ENCODE data around the gene LMAN1.

Gene LMAN1

GRCh38 chr18:59353079-59353680, 5.9 kb downstream of the LMAN1 start:
- H3K36me3 ChIP-seq = peaks cover 71 to 92% (median 80%) of the 10 kb centered on the region in 11 experiments
- no peak overlapping the region for H3K27ac ChIP-seq
- no peaks in the 10 kb centered on the region for H3K27me3 ChIP-seq
- no peak overlapping the region for H3K4me3 ChIP-seq
- H3K4me1 ChIP-seq = peaks cover 13 to 27% (median 18%) of the 10 kb centered on the region in 10 experiments; a peak in 19 of 20 replicates
- no peak overlapping the region for H3K4me2 ChIP-seq
- H4K20me1 ChIP-seq = peaks cover 3 to 34% (median 16%) of the 10 kb centered on the region in 11 experiments; a peak in 14 of 22 replicates
- H3K9me3 ChIP-seq (replicated peaks in 1 of 11) = no peaks in the 10 kb centered on the region
- no peak for TF ChIP-seq Cebpa-rat (IDR thresholded peaks at IDR 0.05)
- no peak overlapping the region for H3K9ac ChIP-seq

GRCh38 chr18:59352250-59352855, 6.7 kb downstream of the LMAN1 start:
- H3K4me2 ChIP-seq = peak overlapping the region in 3 of 11 experiments; percentile 21 to 27 (median 27); a peak in 3 of 22 replicates
- H3K4me1 ChIP-seq = peaks cover 6 to 19% (median 10%) of the 10 kb centered on the region in 10 experiments; a peak in 19 of 20 replicates
- peaks cover 3 to 26% (median 13%) of the 10 kb centered on the region in 11 experiments; a peak in 14 of 22 replicates for H4K20me1 ChIP-seq
- no peak overlapping the region for H3K4me3 ChIP-seq
- H3K9me3 ChIP-seq (replicated peaks in 1 of 11) = no peaks in the 10 kb centered on the region
- no peaks in the 10 kb centered on the region for H3K27me3 ChIP-seq
- no peak overlapping the region for H3K9ac ChIP-seq
- no peak for TF ChIP-seq Cebpa-rat (IDR thresholded peaks at IDR 0.05)
- no peak overlapping the region for H3K27ac ChIP-seq
- H3K36me3 ChIP-seq = peaks cover 79 to 100% (median 88%) of the 10 kb centered on the region in 11 experiments

GRCh38 chr18:59345556-59345955, 13.5 kb downstream of the LMAN1 start:
- Histone ChIP-seq H3K4me1 (no peaks in the 10 kb centered on the region), H4K20me1 (peaks cover 0 to 20% (median 0%) of the 10 kb centered on the region in 11 experiments; a peak in 2 of 22 replicates), H3K9ac (no peak overlapping the region), H3K27me3 (no peaks in the 10 kb centered on the region), H3K9me3 (replicated peaks in 1 of 11) (peaks cover 12 to 54% (median 41%) of the 10 kb centered on the region in 11 experiments), H3K4me2 (no peak overlapping the region), H3K27ac (no peak overlapping the region), H3K4me3 (no peak overlapping the region), H3K36me3 (peaks cover 98 to 100% (median 100%) of the 10 kb centered on the region in 11 experiments)
- TF ChIP-seq Cebpa-rat (IDR thresholded peaks at IDR 0.05) = no peak

GRCh38 chr18:59344996-59345395, 14.1 kb downstream of the LMAN1 start:
- peaks cover 99 to 100% (median 100%) of the 10 kb centered on the region in 11 experiments for H3K36me3 ChIP-seq
- H3K27me3 ChIP-seq = no peaks in the 10 kb centered on the region
- no peaks in the 10 kb centered on the region for H3K4me1 ChIP-seq
- H3K4me2 ChIP-seq = no peak overlapping the region
- TF ChIP-seq Cebpa-rat (IDR thresholded peaks at IDR 0.05) = no peak
- no peak overlapping the region for H3K9ac ChIP-seq
- H3K4me3 ChIP-seq = no peak overlapping the region
- H3K27ac ChIP-seq = no peak overlapping the region
- peaks cover 0 to 20% (median 0%) of the 10 kb centered on the region in 11 experiments; a peak in 4 of 22 replicates for H4K20me1 ChIP-seq
- peaks cover 18 to 58% (median 45%) of the 10 kb centered on the region in 11 experiments for H3K9me3 ChIP-seq (replicated peaks in 1 of 11)

GRCh38 chr18:59343926-59344325, 15.1 kb downstream of the LMAN1 start:
- Histone ChIP-seq H3K9ac (no peak overlapping the region), H3K4me2 (no peak overlapping the region), H3K4me3 (no peak overlapping the region), H3K9me3 (replicated peaks in 1 of 11) (peaks cover 21 to 58% (median 45%) of the 10 kb centered on the region in 11 experiments), H4K20me1 (peaks cover 0 to 30% (median 4%) of the 10 kb centered on the region in 11 experiments; a peak in 5 of 22 replicates), H3K27me3 (no peaks in the 10 kb centered on the region), H3K36me3 (peaks cover 99 to 100% (median 100%) of the 10 kb centered on the region in 11 experiments), H3K27ac (no peak overlapping the region), H3K4me1 (no peaks in the 10 kb centered on the region)
- TF ChIP-seq Cebpa-rat (IDR thresholded peaks at IDR 0.05) = no peak

- no peak overlapping the region for H3K9ac ChIP-seq
- no peak overlapping the region for H3K4me2 ChIP-seq
- H3K9me3 ChIP-seq (replicated peaks in 1 of 11) = peaks cover 21 to 47% (median 40%) of the 10 kb centered on the region in 11 experiments
- peaks cover 0 to 30% (median 4%) of the 10 kb centered on the region in 11 experiments; a peak in 5 of 22 replicates for H4K20me1 ChIP-seq
- no peak overlapping the region for H3K27ac ChIP-seq
- H3K4me1 ChIP-seq = no peaks in the 10 kb centered on the region
- no peaks in the 10 kb centered on the region for H3K27me3 ChIP-seq
- no peak overlapping the region for H3K4me3 ChIP-seq
- no peak for TF ChIP-seq Cebpa-rat (IDR thresholded peaks at IDR 0.05)
- peaks cover 93 to 100% (median 100%) of the 10 kb centered on the region in 11 experiments for H3K36me3 ChIP-seq
These were observed 18.2 kb downstream of the LMAN1 start for GRCh38 chr18:59340817-59341216.

- H3K4me1 ChIP-seq = no peaks in the 10 kb centered on the region
- no peaks in the 10 kb centered on the region for H3K27me3 ChIP-seq
- no peak overlapping the region for H3K4me2 ChIP-seq
- H3K36me3 ChIP-seq = peaks cover 93 to 100% (median 100%) of the 10 kb centered on the region in 11 experiments
- H3K4me3 ChIP-seq = no peak overlapping the region
- H3K27ac ChIP-seq = no peak overlapping the region
- H4K20me1 ChIP-seq = peaks cover 0 to 30% (median 4%) of the 10 kb centered on the region in 11 experiments; a peak in 5 of 22 replicates
- no peak for TF ChIP-seq Cebpa-rat (IDR thresholded peaks at IDR 0.05)
- H3K9me3 ChIP-seq (replicated peaks in 1 of 11) = peaks cover 16 to 42% (median 36%) of the 10 kb centered on the region in 11 experiments
- no peak overlapping the region for H3K9ac ChIP-seq
These were observed 18.8 kb downstream of the LMAN1 start for GRCh38 chr18:59340312-59340711.

GRCh38 chr18:59332986-59333385, 26.1 kb downstream of the LMAN1 start:
- no peak overlapping the region for H3K4me3 ChIP-seq
- no peak overlapping the region for H3K27ac ChIP-seq
- TF ChIP-seq Cebpa-rat (IDR thresholded peaks at IDR 0.05) = no peak
- peaks cover 89 to 100% (median 99%) of the 10 kb centered on the region in 11 experiments for H3K36me3 ChIP-seq
- no peak overlapping the region for H3K9ac ChIP-seq
- H3K4me1 ChIP-seq = no peaks in the 10 kb centered on the region
- peaks cover 0 to 6% (median 0%) of the 10 kb centered on the region in 11 experiments; a peak in 1 of 22 replicates for H4K20me1 ChIP-seq
- H3K9me3 ChIP-seq (replicated peaks in 1 of 11) = no peaks in the 10 kb centered on the region
- H3K27me3 ChIP-seq = no peaks in the 10 kb centered on the region
- H3K4me2 ChIP-seq = no peak overlapping the region

GRCh38 chr18:59328683-59329082, 30.4 kb downstream of the LMAN1 start:
- Histone ChIP-seq H3K27me3 (no peaks in the 10 kb centered on the region), H3K4me1 (no peaks in the 10 kb centered on the region), H3K36me3 (peaks cover 77 to 85% (median 81%) of the 10 kb centered on the region in 11 experiments), H3K9me3 (replicated peaks in 1 of 11) (no peaks in the 10 kb centered on the region; a peak in 1 of 22 replicates), H4K20me1 (peaks cover 0 to 3% (median 0%) of the 10 kb centered on the region in 11 experiments; a peak in 1 of 22 replicates), H3K4me3 (no peak overlapping the region), H3K4me2 (no peak overlapping the region), H3K27ac (no peak overlapping the region), H3K9ac (no peak overlapping the region)
- 0 out of 22 replicates have a peak, but pooled peaks of 1 of the 11 experiments have one; percentile 14 for TF ChIP-seq Cebpa-rat (IDR thresholded peaks at IDR 0.05)
